PC-9 (cell line): Measurements from ENCODE around the gene GADD45A. TPM values are rescaled to one million over a fixed set of nuclear protein-coding genes. Genes with fewer than 3 reads are reported as not detected.

Experiments
- BruUV-seq: library from RNA; stranded (reverse); fragments of 400-500 nt; replicated peaks from 2 replicates; lab custom pipeline; 2021; lab: Mats Ljungman, UMichigan
- CTCF ChIA-PET: fragments of 300-600 bp; sonication (Branson Sonifier 250); formaldehyde crosslinking; loops from one replicate; lab custom pipeline; 2022; ENCODE audit warnings: antibody characterized with exemption; lab: Charles Lee
- POLR2A ChIA-PET: fragments of 300-600 bp; sonication (Branson Sonifier 250); formaldehyde crosslinking; loops from one replicate; lab custom pipeline; 2022; ENCODE audit warnings: antibody characterized with exemption; ENCODE audit not compliant: unreplicated experiment; lab: Charles Lee
- DNase-seq, 2 experiments: peaks; one replicate each; pipeline versions ENCODE4 v3.0.0 to v3.0.0-alpha.2; 2015 to 2022; ENCODE audit warnings: mixed read lengths in 1 of 2
- H2AFZ ChIP-seq: fragments of 200-600 bp; sonication (generic); 2 replicates; pipeline ENCODE4 v1.8.1; 2017; ENCODE audit warnings: antibody characterized with exemption
- H3F3A ChIP-seq: fragments of 200-600 bp; sonication (generic); 2 replicates; pipeline ENCODE4 v1.8.1; 2017; ENCODE audit warnings: antibody characterized with exemption, mild to moderate bottlenecking, low read depth; ENCODE audit not compliant: insufficient read depth
- H3K27ac ChIP-seq: fragments of 200-600 bp; sonication (generic); 2 replicates; pipeline ENCODE4 v1.6.1; 2016; ENCODE audit warnings: mixed run types
- H3K27me3 ChIP-seq: fragments of 200-600 bp; sonication (generic); 2 replicates; pipeline ENCODE4 v1.6.1; 2016; ENCODE audit warnings: low read depth, mixed run types; ENCODE audit not compliant: insufficient read depth
- H3K36me3 ChIP-seq: fragments of 200-600 bp; sonication (generic); 2 replicates; pipeline ENCODE4 v1.6.1; 2016; ENCODE audit warnings: low read depth, mixed run types
- H3K4me1 ChIP-seq: fragments of 200-600 bp; sonication (generic); replicated peaks from 2 replicates; pipeline ENCODE4 v1.6.1; 2016; ENCODE audit warnings: mixed run types; ENCODE audit not compliant: insufficient read depth
- H3K4me2 ChIP-seq: fragments of 200-600 bp; sonication (generic); 2 replicates; pipeline ENCODE4 v1.6.1; 2017; ENCODE audit warnings: mixed run types
- H3K4me3 ChIP-seq: fragments of 200-600 bp; sonication (generic); 2 replicates; pipeline ENCODE4 v1.6.1; 2016; ENCODE audit warnings: mixed run types
- H3K79me2 ChIP-seq: fragments of 200-600 bp; sonication (generic); 2 replicates; pipeline ENCODE4 v1.6.1; 2017; ENCODE audit warnings: low read depth, mixed run types
- H3K9me2 ChIP-seq: fragments of 200-600 bp; sonication (generic); 2 replicates; pipeline ENCODE4 v1.8.1; 2017; ENCODE audit warnings: mild to moderate bottlenecking; ENCODE audit not compliant: insufficient read depth
- H3K9me3 ChIP-seq: fragments of 200-600 bp; sonication (generic); 2 replicates; pipeline ENCODE4 v1.8.1; 2016; ENCODE audit warnings: low read depth; ENCODE audit not compliant: insufficient read depth
- H4K20me1 ChIP-seq: fragments of 200-600 bp; sonication (generic); 2 replicates; pipeline ENCODE4 v1.8.1; 2017; ENCODE audit not compliant: insufficient read depth
- EZH2 ChIP-seq: fragments of 200-600 bp; sonication (generic); IDR thresholded peaks from 2 replicates; pipeline ENCODE4 v1.8.0; 2017; ENCODE audit warnings: antibody characterized with exemption, low read depth
- intact Hi-C: fragments of 100-400 bp; cut with micrococcal nuclease; formaldehyde crosslinking; loops from one replicate; pipeline ENCODE4 v1.10.0; 2022; ENCODE audit not compliant: unreplicated experiment
- total RNA-seq: library from RNA; stranded (reverse); gene quantifications from 2 replicates; pipeline ENCODE4 v1.2.3, GENCODE V29; 2021
- TF ChIP-seq, protein P1 (sequence below): fragments of 200-600 bp; sonication (generic); conservative IDR thresholded peaks from 2 replicates; pipeline ENCODE4 v1.6.1; 2017; ENCODE audit warnings: mixed run types, antibody characterized with exemption, mild to moderate bottlenecking, moderate library complexity

GADD45A gene
- total RNA-seq, 1 experiment from 2014 or later = 63.6 TPM

DNA sequence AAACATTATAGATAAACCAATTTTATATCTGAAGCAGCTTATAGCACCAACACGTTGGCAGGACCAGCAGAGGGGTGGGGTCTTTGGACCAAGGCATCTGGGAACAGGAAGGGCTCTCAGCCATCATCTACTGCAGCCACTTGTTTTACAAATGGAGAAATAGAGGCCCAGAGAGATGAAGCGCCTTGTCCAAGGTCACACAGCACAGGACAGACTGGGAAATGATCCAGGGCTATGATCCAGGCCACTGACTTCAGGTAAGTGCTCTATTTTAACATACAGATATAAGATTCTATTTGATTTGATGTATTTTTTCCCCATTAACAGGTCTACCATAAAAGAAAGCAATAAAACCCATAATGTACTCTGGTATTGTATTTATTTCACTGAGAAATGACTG is 16.9 kb downstream of the GADD45A start:
- CTCF ChIA-PET = interaction anchor here (0.8 kb wide), 1 partner anchor 16 kb away, joined by 3 read pairs; no protein-coding TSS in a partner anchor

DNA sequence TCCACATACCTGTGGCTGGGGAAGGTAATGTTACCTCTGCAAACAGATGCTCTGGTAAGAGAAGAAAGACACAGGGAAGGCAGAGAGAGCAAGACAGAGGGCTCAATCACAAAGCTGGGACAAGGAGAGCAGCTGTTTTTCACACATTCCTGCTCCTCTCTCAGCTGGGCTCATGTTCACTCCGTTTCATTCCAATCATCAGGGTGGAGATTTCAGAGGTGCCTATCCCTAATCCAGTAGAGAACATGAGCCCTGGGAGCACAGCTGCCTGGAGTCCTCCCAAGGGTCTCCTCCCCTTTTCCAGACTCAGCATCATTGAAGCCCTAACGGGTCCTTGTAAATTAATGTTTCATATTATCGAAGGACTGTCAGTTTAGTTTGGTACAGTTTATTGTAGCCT is 19.4 kb downstream of the GADD45A start:
- H3K4me2 ChIP-seq = no peak overlapping the region
- H3K4me3 ChIP-seq = no peak overlapping the region
- no peaks in the 10 kb centered on the region for H3K9me3 ChIP-seq
- no peak for DNase-seq
- H3K27me3 ChIP-seq = no peaks in the 10 kb centered on the region
- TF ChIP-seq, protein P1, sequence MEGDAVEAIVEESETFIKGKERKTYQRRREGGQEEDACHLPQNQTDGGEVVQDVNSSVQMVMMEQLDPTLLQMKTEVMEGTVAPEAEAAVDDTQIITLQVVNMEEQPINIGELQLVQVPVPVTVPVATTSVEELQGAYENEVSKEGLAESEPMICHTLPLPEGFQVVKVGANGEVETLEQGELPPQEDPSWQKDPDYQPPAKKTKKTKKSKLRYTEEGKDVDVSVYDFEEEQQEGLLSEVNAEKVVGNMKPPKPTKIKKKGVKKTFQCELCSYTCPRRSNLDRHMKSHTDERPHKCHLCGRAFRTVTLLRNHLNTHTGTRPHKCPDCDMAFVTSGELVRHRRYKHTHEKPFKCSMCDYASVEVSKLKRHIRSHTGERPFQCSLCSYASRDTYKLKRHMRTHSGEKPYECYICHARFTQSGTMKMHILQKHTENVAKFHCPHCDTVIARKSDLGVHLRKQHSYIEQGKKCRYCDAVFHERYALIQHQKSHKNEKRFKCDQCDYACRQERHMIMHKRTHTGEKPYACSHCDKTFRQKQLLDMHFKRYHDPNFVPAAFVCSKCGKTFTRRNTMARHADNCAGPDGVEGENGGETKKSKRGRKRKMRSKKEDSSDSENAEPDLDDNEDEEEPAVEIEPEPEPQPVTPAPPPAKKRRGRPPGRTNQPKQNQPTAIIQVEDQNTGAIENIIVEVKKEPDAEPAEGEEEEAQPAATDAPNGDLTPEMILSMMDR = no peak
- no peak overlapping the region for H3K27ac ChIP-seq
- POLR2A ChIA-PET = no interaction called here
- no peak overlapping the region for H2AFZ ChIP-seq
- H3F3A ChIP-seq = peaks cover 21% of the 10 kb centered on the region; the same call in 1 of the 2 replicates
- CTCF ChIA-PET = interaction anchor here (0.7 kb wide), 1 partner anchor 143 kb away, joined by 3 read pairs; no protein-coding TSS in a partner anchor
- H4K20me1 ChIP-seq = no peaks in the 10 kb centered on the region
- no peaks in the 10 kb centered on the region for H3K79me2 ChIP-seq
- H3K36me3 ChIP-seq = peaks cover 6% of the 10 kb centered on the region; the same call in 1 of the 2 replicates
- TSS peak; percentile 13 for BruUV-seq
- H3K9me2 ChIP-seq = no peaks in the 10 kb centered on the region
- intact Hi-C loops = loop anchor here (10.0 kb wide), 1 partner anchor 470 kb away; no protein-coding TSS in a partner anchor
- peaks cover 24% of the 10 kb centered on the region for H3K4me1 ChIP-seq

More for the DNA sequence above, 16.9 kb downstream of the GADD45A start:
- no peaks in the 10 kb centered on the region for H3K27me3 ChIP-seq
- no peak for DNase-seq
- no peak overlapping the region for H3K4me2 ChIP-seq
- peak overlapping the region; percentile 63; the same call in 1 of the 2 replicates for H3K27ac ChIP-seq
- TF ChIP-seq EZH2 = no peak
- TF ChIP-seq, protein P1 = no peak
- POLR2A ChIA-PET = no interaction called here
- H4K20me1 ChIP-seq = no peaks in the 10 kb centered on the region
- peaks cover 21% of the 10 kb centered on the region; the same call in 1 of the 2 replicates for H3F3A ChIP-seq
- H3K9me3 ChIP-seq = no peaks in the 10 kb centered on the region
- H3K4me1 ChIP-seq = peaks cover 18% of the 10 kb centered on the region
- H3K79me2 ChIP-seq = no peaks in the 10 kb centered on the region
- no peak overlapping the region for H3K4me3 ChIP-seq
- no TSS peak for BruUV-seq
- no peaks in the 10 kb centered on the region for H3K9me2 ChIP-seq
- intact Hi-C loops = loop anchor here (2.0 to 10.0 kb wide), 2 partner anchors 47 to 473 kb away; no protein-coding TSS in a partner anchor
- no peak overlapping the region for H2AFZ ChIP-seq
- peaks cover 6% of the 10 kb centered on the region; the same call in 1 of the 2 replicates for H3K36me3 ChIP-seq

DNA sequence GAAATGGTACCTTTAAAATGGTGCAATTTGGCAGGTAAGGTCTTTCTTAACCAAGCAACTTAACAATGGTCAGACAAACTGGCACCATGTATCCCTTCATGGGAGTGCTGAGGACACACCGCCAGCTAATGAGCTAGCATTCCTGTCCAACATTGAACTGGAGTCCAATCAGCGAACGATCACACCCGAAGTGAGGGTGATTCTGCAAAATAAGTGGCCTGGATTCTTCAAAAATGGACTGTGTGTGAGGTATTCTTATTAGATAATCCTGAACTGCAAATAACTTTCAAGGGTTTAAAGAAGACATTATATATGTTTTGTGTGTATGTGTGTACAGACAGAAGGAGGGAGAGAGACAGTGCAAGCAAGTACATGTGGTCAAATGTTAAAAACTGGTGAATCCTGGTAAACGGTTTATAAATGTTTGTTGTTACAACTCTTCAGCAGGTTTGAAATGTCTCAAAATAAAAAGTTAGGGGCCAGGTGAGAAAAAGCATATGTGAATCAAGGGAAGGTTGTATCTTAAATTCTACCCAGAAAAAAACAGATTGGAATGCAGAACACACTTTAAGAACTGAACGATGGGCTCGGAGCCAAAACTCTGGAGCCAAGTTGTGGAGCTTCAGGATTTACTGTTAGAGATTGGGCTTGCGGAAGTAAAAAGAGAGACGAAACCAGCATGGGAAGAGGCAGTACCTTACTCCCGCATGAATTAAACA is 20.9 kb downstream of the GADD45A start:
- Histone ChIP-seq H2AFZ (no peak overlapping the region), H3K27me3 (no peaks in the 10 kb centered on the region), H3K79me2 (no peaks in the 10 kb centered on the region), H3K9me2 (no peaks in the 10 kb centered on the region), H3K4me3 (no peak overlapping the region), H3K4me1 (peaks cover 16% of the 10 kb centered on the region), H3K27ac (no peak overlapping the region), H3K4me2 (no peak overlapping the region), H4K20me1 (no peaks in the 10 kb centered on the region), H3F3A (peaks cover 14% of the 10 kb centered on the region; the same call in 1 of the 2 replicates), H3K36me3 (peaks cover 6% of the 10 kb centered on the region; the same call in 1 of the 2 replicates), H3K9me3 (no peaks in the 10 kb centered on the region)
- no peak for DNase-seq
- intact Hi-C loops = loop anchor here (10.0 kb wide), 1 partner anchor 469 kb away; no protein-coding TSS in a partner anchor
- TF ChIP-seq, protein P1 = no peak
- no peak for TF ChIP-seq EZH2
- ChIA-PET POLR2A (interaction anchor here (0.7 kb wide), 1 partner anchor 41 kb away, joined by 3 read pairs; no protein-coding TSS in a partner anchor), CTCF (interaction anchor here (0.6 kb wide), 1 partner anchor 54 kb away, joined by 3 read pairs; no protein-coding TSS in a partner anchor)
- no TSS peak for BruUV-seq
